ENCODE measurements around the gene DOK6. TPM values are rescaled to one million over a fixed set of nuclear protein-coding genes. Genes with fewer than 3 reads are reported as not detected.

The DOK6 gene
- not detected in 5 replicates for total RNA-seq (2022; extraction: Qiagen RNA extraction)

GRCh38 chr18:69400253-69400975 is at the start of gene DOK6:
Gene DOK6 (plus strand): TSS chr18:69400888.

